Gastroesophageal sphincter (tissue), 4 donors: ENCODE measurements around the gene ASPN. TPM values are rescaled to one million over a fixed set of nuclear protein-coding genes. Genes with fewer than 3 reads are reported as not detected.
"Not testable (repeated sequence)": the region's sequence is repeated elsewhere in the genome, so short reads cannot be mapped to it uniquely, and the experiment has no call there.

ENCODE experiments used
- ATAC-seq: fragments of 150-250 bp; one replicate; pipeline ENCODE4 v1.9.1; 2016; ENCODE audit warnings: mild to moderate bottlenecking, moderate library complexity
- H3K27ac ChIP-seq, 4 donors: fragments of 200-600 bp; sonication (generic) in 3 of 4; 1 replicate in 3 of 4; 2 replicates in 1 of 4; pipeline ENCODE4 v1.5.1; 2016 to 2019
- H3K27me3 ChIP-seq: fragments of 200-600 bp; sonication (generic); one replicate; pipeline ENCODE4 v1.5.1; 2019
- H3K36me3 ChIP-seq, 2 donors: fragments of 200-600 bp; sonication (generic); one replicate each; pipeline ENCODE4 v1.5.1; 2019; ENCODE audit warnings: control low read depth in 1 of 2
- H3K4me1 ChIP-seq, 3 donors: fragments of 200-600 bp; sonication (generic); 1 replicate in 2 of 3; 2 replicates in 1 of 3; pipeline ENCODE4 v1.5.1; 2016 to 2019; ENCODE audit warnings: control low read depth in 2 of 3
- H3K4me3 ChIP-seq, 2 donors: fragments of 200-600 bp; sonication (generic); one replicate each; pipeline ENCODE4 v1.5.1; 2019; ENCODE audit warnings: mild to moderate bottlenecking in 1 of 2, moderate library complexity in 1 of 2
- H3K9me3 ChIP-seq, 3 donors: fragments of 200-600 bp; sonication (generic); one replicate each; pipeline ENCODE4 v1.5.1; 2017 to 2019; ENCODE audit warnings: control low read depth in 2 of 3
- CTCF ChIP-seq, 4 experiments: fragments of 200-600 bp in 2 of 4; fragments of 450-650 bp in 2 of 4; sonication (generic) in 1 of 4; IDR thresholded peaks; one replicate each; pipeline ENCODE4 v1.5.1; 2017 to 2019; ENCODE audit warnings: antibody characterized with exemption in 4 of 4, mild to moderate bottlenecking in 2 of 4, moderate library complexity in 2 of 4
- EP300 ChIP-seq: sonication (generic); formaldehyde crosslinking; IDR thresholded peaks from one replicate; pipeline ENCODE4 v1.6.1; 2017; ENCODE audit warnings: antibody characterized with exemption, mild to moderate bottlenecking
- POLR2A ChIP-seq, 2 donors: fragments of 450-650 bp; IDR thresholded peaks; one replicate each; pipeline ENCODE4 v1.6.1; 2017; ENCODE audit warnings: antibody characterized with exemption in 2 of 2, mild to moderate bottlenecking in 2 of 2, moderate library complexity in 1 of 2
- POLR2AphosphoS5 ChIP-seq: sonication (generic); formaldehyde crosslinking; IDR thresholded peaks from one replicate; pipeline ENCODE4 v1.6.1; 2017; ENCODE audit warnings: antibody characterized with exemption
- WGBS, 2 donors: methylation state at CpG; one replicate each; pipeline ENCODE4 v1.1.5; 2018; ENCODE audit warnings: low coverage in 1 of 2; 5-methylcytosine and 5-hydroxymethylcytosine counted together
- total RNA-seq, 4 donors: library from RNA; depleted of rRNA; stranded (reverse); fragments of >200 nt; gene quantifications; one replicate each; pipeline ENCODE4 v1.1.0, GENCODE V29; 2016

Gene ASPN
- total RNA-seq, 4 donors from 2014 or later = 5.3 to 46.4 (median 27.3) TPM

DNA sequence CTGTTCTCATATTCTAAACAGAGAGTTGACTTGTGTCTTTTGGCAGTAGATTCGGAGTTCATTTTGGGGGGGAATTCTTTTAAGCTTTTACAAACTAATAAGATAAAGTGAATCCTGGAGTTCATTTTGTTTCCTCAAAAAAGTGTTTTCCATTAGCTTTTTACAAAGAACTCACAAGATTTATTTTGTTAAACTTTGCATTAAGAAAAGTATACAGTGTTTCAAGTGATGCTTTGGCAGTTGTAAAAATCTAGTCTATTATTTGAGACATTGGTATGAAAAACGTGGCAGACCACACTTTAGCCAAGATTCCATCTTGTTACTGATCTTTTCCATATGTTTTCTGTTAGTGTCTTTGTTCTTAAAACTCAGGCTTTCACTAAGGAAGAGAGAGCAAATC lies 56.8 kb downstream of the ASPN start:
- Histone ChIP-seq H3K27ac (peak overlapping the region in 3 of 4 donors; percentile 54 to 67 (median 65)), H3K4me3 (no peak overlapping the region), H3K4me1 (peaks cover 7 to 36% (median 19%) of the 10 kb centered on the region in 3 donors), H3K9me3 (no peaks in the 10 kb centered on the region), H3K27me3 (no peaks in the 10 kb centered on the region), H3K36me3 (no peaks in the 10 kb centered on the region)
- no peak for TF ChIP-seq POLR2AphosphoS5
- no peak for TF ChIP-seq EP300
- no peak for TF ChIP-seq POLR2A (IDR thresholded peaks at IDR 0.05)
- TF ChIP-seq CTCF (IDR thresholded peaks at IDR 0.05) = no peak
- WGBS, 2 donors = 9 to 15% methylated on average over 1 to 2 of the region's 2 CpGs
- no peak for ATAC-seq

DNA sequence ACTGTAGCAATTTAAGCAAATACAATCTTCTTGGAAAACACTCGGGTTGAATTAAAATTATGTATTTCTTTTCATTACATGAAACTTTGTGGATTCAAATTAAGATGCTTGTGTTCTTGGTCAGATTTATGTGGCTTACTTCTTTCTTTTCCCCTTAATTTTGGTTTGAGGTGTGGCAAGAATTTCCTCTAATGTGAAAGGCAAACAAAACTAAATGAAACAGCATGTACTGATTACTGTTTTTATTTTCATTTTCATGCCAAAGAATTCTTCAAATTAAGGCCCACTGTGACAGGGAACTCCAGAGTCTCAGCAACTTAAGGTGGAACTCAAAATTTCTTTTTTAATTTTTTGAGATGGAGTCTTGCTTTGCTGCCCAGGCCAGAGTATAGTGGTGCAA lies 58.0 kb downstream of the ASPN start, which contains the start of gene OMD:
Gene OMD (minus strand): TSS at position 132 of the 400 bp plus-strand sequence. CDS start 6,913 bp downstream, outside the sequence.
- no peaks in the 10 kb centered on the region for H3K27me3 ChIP-seq
- peak within 1 kb of the TSS in 3 of 4 donors; percentile 54 to 67 (median 65) for H3K27ac ChIP-seq
- H3K36me3 ChIP-seq = no peaks in the 10 kb centered on the region
- H3K4me3 ChIP-seq = peak within 1 kb of the TSS; percentile 24 to 35
- WGBS, 2 donors = 23 to 37% methylated on average over 1 of the region's 1 CpG
- TF ChIP-seq POLR2AphosphoS5 (no peak), EP300 (no peak), POLR2A (IDR thresholded peaks at IDR 0.05) (no peak), CTCF (IDR thresholded peaks at IDR 0.05) (no peak)
- peak; percentile 48 for ATAC-seq
- no peaks in the 10 kb centered on the region for H3K9me3 ChIP-seq
- peaks cover 7 to 36% (median 19%) of the 10 kb centered on the region in 3 donors for H3K4me1 ChIP-seq

- H3K9me3 ChIP-seq = no peaks in the 10 kb centered on the region
- H3K4me1 ChIP-seq = peaks cover 7 to 36% (median 19%) of the 10 kb centered on the region in 3 donors
- WGBS, 2 donors = 68 to 70% methylated on average over 2 of the region's 2 CpGs
- H3K36me3 ChIP-seq = no peaks in the 10 kb centered on the region
- H3K27me3 ChIP-seq = no peaks in the 10 kb centered on the region
- peak overlapping the region; percentile 24 to 35 for H3K4me3 ChIP-seq
- ATAC-seq = no peak
- H3K27ac ChIP-seq = peak overlapping the region in 1 of 4 donors; percentile 65
- TF ChIP-seq EP300 (no peak), POLR2A (IDR thresholded peaks at IDR 0.05) (no peak), CTCF (IDR thresholded peaks at IDR 0.05) (no peak), POLR2AphosphoS5 (no peak)
Observed at GRCh38 chr9:92423612-92424011, 58.7 kb downstream of the ASPN start.

- Histone ChIP-seq H3K36me3 (no peaks in the 10 kb centered on the region), H3K4me1 (peaks cover 7 to 36% (median 19%) of the 10 kb centered on the region in 3 donors), H3K27ac (no peak overlapping the region), H3K9me3 (no peaks in the 10 kb centered on the region), H3K27me3 (no peaks in the 10 kb centered on the region), H3K4me3 (peak overlapping the region; percentile 21 to 35)
- TF ChIP-seq EP300 = no peak
- no peak for TF ChIP-seq POLR2AphosphoS5
- no peak for TF ChIP-seq POLR2A (IDR thresholded peaks at IDR 0.05)
- no peak for ATAC-seq
- WGBS, 2 donors = 55 to 60% methylated on average over 2 of the region's 2 CpGs
Observed at GRCh38 chr9:92422611-92423338, 59.5 kb downstream of the ASPN start.

DNA sequence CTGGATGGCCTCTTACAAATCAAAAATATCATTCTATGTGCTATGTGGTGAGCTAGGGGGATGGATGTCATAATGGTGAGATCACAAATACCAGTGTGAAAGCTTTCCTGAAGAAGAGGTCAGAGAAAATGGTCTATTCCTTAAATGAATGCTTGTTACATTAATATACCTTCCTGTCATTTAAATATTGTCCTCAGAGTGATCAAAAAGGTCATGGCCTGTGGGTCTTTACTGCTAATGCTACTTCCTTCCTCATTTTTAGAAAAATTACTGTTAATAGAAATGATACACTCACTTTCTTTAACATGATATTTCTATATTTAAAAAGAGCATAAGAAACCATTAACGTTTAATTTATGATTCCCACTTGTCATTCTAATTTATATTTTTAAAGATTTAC lies 67.7 kb downstream of the ASPN start:
- TF ChIP-seq POLR2AphosphoS5 (no peak), POLR2A (IDR thresholded peaks at IDR 0.05) (no peak), CTCF (IDR thresholded peaks at IDR 0.05) (no peak), EP300 (no peak)
- 19 to 32% methylated on average over 1 of the region's 1 CpG for WGBS, 2 donors

GRCh38 chr9:92411157-92411556 lies 71.1 kb downstream of the ASPN start:
- H3K9me3 ChIP-seq, ATAC-seq, H3K4me3 ChIP-seq, H3K27me3 ChIP-seq, H3K36me3 ChIP-seq: not testable (repeated sequence)
- peak overlapping the region in 1 of 4 donors; percentile 22 for H3K27ac ChIP-seq
- peaks cover 0 to 18% (median 0%) of the 10 kb centered on the region in 3 donors for H3K4me1 ChIP-seq
- WGBS, 2 donors = 73 to 81% methylated on average over 4 of the region's 4 CpGs

More for the DNA sequence above, 67.7 kb downstream of the ASPN start:
- no peak for ATAC-seq
- peaks cover 0 to 8% (median 0%) of the 10 kb centered on the region in 3 donors for H3K4me1 ChIP-seq
- H3K36me3 ChIP-seq = no peaks in the 10 kb centered on the region
- H3K27me3 ChIP-seq = no peaks in the 10 kb centered on the region
- no peak overlapping the region for H3K27ac ChIP-seq
- no peaks in the 10 kb centered on the region for H3K9me3 ChIP-seq
- H3K4me3 ChIP-seq = no peak overlapping the region
